K562 (cell line): Measurements from ENCODE around the gene DPM2. TPM values are rescaled to one million over a fixed set of nuclear protein-coding genes. Genes with fewer than 3 reads are reported as not detected.

Source experiments
- BHLHE40 ChIP-seq: IDR thresholded peaks from 2 replicates; pipeline ENCODE4 v1.6.1; 2011; ENCODE audit warnings: low read length, improper control_type of control experiment
- CREM ChIP-seq: IDR thresholded peaks from 2 replicates; pipeline ENCODE4 v1.6.1; 2014; ENCODE audit warnings: antibody characterized with exemption, low read depth
- CTBP1 ChIP-seq: fragments of 450-650 bp; IDR thresholded peaks from 2 replicates; pipeline ENCODE4 v1.6.1; 2016; ENCODE audit warnings: borderline replicate concordance
- CXXC5 ChIP-seq: fragments of 250-450 bp; sonication (Bioruptor Pico); IDR thresholded peaks from 2 replicates; pipeline ENCODE4 v1.8.0; 2022; ENCODE audit warnings: inconsistent platforms, mild to moderate bottlenecking, moderate library complexity
- ELF4 ChIP-seq: fragments of 450-650 bp; formaldehyde crosslinking; IDR thresholded peaks from 2 replicates; pipeline ENCODE4 v1.4.0; 2022; ENCODE audit warnings: missing genetic modification characterization
- ESRRA ChIP-seq: fragments of 450-650 bp; IDR thresholded peaks from 2 replicates; pipeline ENCODE4 v1.6.1; 2014; ENCODE audit warnings: low read depth, mild to moderate bottlenecking, moderate library complexity, borderline replicate concordance
- KDM5B ChIP-seq: fragments of 200-600 bp; sonication (generic); IDR thresholded peaks from 2 replicates; pipeline ENCODE4 v1.6.1; 2012; ENCODE audit warnings: low read depth, mild to moderate bottlenecking, moderate library complexity, low read length, control low read depth, inconsistent platforms; ENCODE audit not compliant: insufficient replicate concordance
- MBD2 ChIP-seq: sonication (generic); IDR thresholded peaks from 2 replicates; pipeline ENCODE4 v1.6.1; 2016; ENCODE audit warnings: low read depth, borderline replicate concordance
- MXI1 ChIP-seq: IDR thresholded peaks from 2 replicates; pipeline ENCODE4 v1.6.1; 2011; ENCODE audit warnings: low read depth, mild to moderate bottlenecking, improper control_type of control experiment, low read length
- NFE2L1 ChIP-seq: fragments of 450-650 bp; IDR thresholded peaks from 2 replicates; pipeline ENCODE4 v1.6.1; 2016; ENCODE audit warnings: missing genetic modification characterization, low read depth, mild to moderate bottlenecking, missing compliant biosample characterization, moderate library complexity, borderline replicate concordance
- PKNOX1 ChIP-seq: fragments of 450-650 bp; IDR thresholded peaks from 2 replicates; pipeline ENCODE4 v1.6.1; 2016
- POLR2AphosphoS5 ChIP-seq: IDR thresholded peaks from 2 replicates; pipeline ENCODE4 v1.6.1; 2011; ENCODE audit warnings: mild to moderate bottlenecking, low read depth, low read length, moderate library complexity; ENCODE audit not compliant: control insufficient read depth, insufficient read depth
- PTBP1 ChIP-seq: fragments of 200-400 bp; formaldehyde crosslinking; IDR thresholded peaks from 2 replicates; pipeline ENCODE4 v1.6.1; 2017; ENCODE audit warnings: low read depth, low read length
- SMC3 ChIP-seq: conservative IDR thresholded peaks from 2 replicates; pipeline ENCODE4 v1.6.1; 2011; ENCODE audit warnings: low read depth, low read length, improper control_type of control experiment; ENCODE audit not compliant: insufficient read depth
- SRSF9 ChIP-seq: fragments of 200-400 bp; formaldehyde crosslinking; IDR thresholded peaks from 2 replicates; pipeline ENCODE4 v1.6.1; 2017; ENCODE audit warnings: low read depth, low read length, borderline replicate concordance
- STAG1 ChIP-seq: sonication (generic); formaldehyde crosslinking; IDR thresholded peaks from 2 replicates; pipeline ENCODE4 v1.5.0; 2020; ENCODE audit warnings: missing genetic modification reagents, borderline replicate concordance
- TEAD1 ChIP-seq, 2 experiments: fragments of 450-650 bp in 1 of 2; sonication (generic) in 1 of 2; formaldehyde crosslinking; IDR thresholded peaks; 2 replicates each; pipeline versions ENCODE4 v1.4.0 to v1.8.0; 2020 to 2022; ENCODE audit warnings: mild to moderate bottlenecking in 2 of 2, missing genetic modification reagents in 1 of 2
- XRCC3 ChIP-seq: fragments of 450-650 bp; IDR thresholded peaks from 2 replicates; pipeline ENCODE4 v1.6.1; 2017; ENCODE audit warnings: mild to moderate bottlenecking, moderate library complexity
- ZNF668 ChIP-seq: fragments of 250-450 bp; sonication (Bioruptor Pico); IDR thresholded peaks from 2 replicates; pipeline ENCODE4 v1.8.0; 2022; ENCODE audit warnings: mild to moderate bottlenecking, inconsistent platforms
- ZNF766 ChIP-seq: fragments of 200-800 bp; sonication (Bioruptor generic); conservative IDR thresholded peaks from 2 replicates; pipeline ENCODE4 v1.6.1; 2016; ENCODE audit warnings: missing genetic modification characterization, missing compliant biosample characterization
- polyA plus RNA-seq, 8 experiments: library from polyadenylated mRNA; depleted of rRNA in 4 of 8; stranded (reverse) in 5 of 8; unstranded in 3 of 8; fragments of >200 nt; fragmentation: Nextera tagmentation in 2 of 8; fragmentation: Illumina TruSeq in 1 of 8; extraction: Ambion mirVana in 2 of 8; extraction: Trizol in 1 of 8; gene quantifications; 2 replicates each; pipeline versions ENCODE4 v1.2.1 to v1.2.3, GENCODE V29; 2011 to 2014; ENCODE audit warnings: inconsistent platforms in 1 of 8, missing spikeins in 1 of 8
- total RNA-seq, 7 experiments: library from RNA; depleted of rRNA in 6 of 7; stranded (reverse); fragments of >200 nt in 6 of 7; fragmentation: Illumina TruSeq in 2 of 7; extraction: Trizol in 2 of 7; gene quantifications; 2 replicates each; pipeline versions ENCODE4 v1.2.1 to v1.2.3, GENCODE V29; 2011 to 2021; ENCODE audit warnings: low replicate concordance in 1 of 7
- TF ChIP-seq, protein P1 (sequence below): fragments of 250-450 bp; sonication (Bioruptor Pico); IDR thresholded peaks from 2 replicates; pipeline ENCODE4 v1.4.0; 2020
- TF ChIP-seq, protein P2 (sequence below): IDR thresholded peaks from 2 replicates; pipeline ENCODE4 v1.6.1; 2011; ENCODE audit not compliant: insufficient read length; ENCODE audit errors: extremely low read depth
- TF ChIP-seq, protein P3 (sequence below), 2 experiments: fragments of 450-650 bp; conservative IDR thresholded peaks; 2 replicates each; pipeline ENCODE4 v1.6.1; 2017; ENCODE audit warnings: mild to moderate bottlenecking in 2 of 2, moderate library complexity in 2 of 2

The DPM2 gene
- total and polyA plus RNA-seq, 9 of the 15 experiments (the other 6 are each of a cell fraction or from before 2014, with no cell fraction given), result 43.5 to 126 (median 71.1) TPM

DNA sequence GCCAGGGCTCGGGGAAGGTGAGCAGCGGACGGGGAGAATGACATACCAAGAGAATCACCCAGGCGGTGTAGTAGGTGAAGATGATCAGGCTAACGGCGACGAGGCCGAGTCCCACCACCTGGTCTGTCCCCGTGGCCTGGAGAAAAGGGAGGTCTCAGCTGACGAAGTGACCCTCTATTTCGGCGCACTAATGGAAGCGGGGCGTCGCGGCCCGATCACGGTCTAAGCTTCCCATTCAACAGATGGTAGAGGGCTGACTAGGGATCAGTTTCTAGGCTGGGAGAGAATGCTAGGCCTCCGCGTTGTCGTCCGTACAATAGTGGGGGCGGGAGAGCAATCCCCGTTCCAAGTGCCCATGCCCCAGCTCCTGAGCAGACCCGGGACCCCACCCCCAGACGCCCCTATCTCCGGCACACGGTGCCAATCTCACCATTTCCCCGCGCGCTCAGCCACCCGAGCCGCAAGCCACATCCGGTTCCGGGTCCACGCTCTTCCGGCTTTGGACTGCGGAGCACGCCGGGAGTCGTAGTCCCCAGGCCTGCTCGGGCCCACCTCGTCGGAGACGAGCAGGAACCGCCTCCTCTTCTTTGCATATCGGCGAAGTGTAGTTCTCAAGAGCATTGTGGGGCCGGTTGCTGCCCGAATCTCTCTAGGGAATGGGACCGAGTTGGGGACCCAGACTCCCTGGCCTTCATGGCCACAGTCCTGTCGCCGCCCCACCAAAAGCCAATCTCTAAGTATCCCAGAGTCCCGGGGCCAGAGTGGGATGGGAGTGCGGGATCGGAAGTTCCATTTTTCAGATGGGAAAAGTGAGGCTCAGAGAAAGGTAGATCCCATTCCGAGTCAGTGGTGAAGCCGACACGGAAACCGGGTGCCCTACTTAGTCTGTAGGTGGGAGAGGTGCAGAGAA is at the start of gene DPM2 (continued):
- peak; percentile 78 for TF ChIP-seq PKNOX1
- peak; percentile 76 for TF ChIP-seq KDM5B
- TF ChIP-seq CXXC5 (CRISPR knock-in tag), result peak; percentile 72
- TF ChIP-seq POLR2AphosphoS5, result peak; percentile 69; the same call in 1 of the 2 replicates
- TF ChIP-seq ZNF766 (CRISPR knock-in tag), result 0 out of 2 replicates have a peak, but pooled peaks have one; percentile 15
- TF ChIP-seq TEAD1 (CRISPR knock-in tag; IDR thresholded peaks at IDR 0.05), result peak; percentile 6 to 51; a peak in 1 of 4 replicates
- TF ChIP-seq, protein P1, sequence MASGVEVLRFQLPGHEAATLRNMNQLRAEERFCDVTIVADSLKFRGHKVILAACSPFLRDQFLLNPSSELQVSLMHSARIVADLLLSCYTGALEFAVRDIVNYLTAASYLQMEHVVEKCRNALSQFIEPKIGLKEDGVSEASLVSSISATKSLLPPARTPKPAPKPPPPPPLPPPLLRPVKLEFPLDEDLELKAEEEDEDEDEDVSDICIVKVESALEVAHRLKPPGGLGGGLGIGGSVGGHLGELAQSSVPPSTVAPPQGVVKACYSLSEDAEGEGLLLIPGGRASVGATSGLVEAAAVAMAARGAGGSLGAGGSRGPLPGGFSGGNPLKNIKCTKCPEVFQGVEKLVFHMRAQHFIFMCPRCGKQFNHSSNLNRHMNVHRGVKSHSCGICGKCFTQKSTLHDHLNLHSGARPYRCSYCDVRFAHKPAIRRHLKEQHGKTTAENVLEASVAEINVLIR (CRISPR knock-in tag), result peak; percentile 41; the same call in 1 of the 2 replicates
- TF ChIP-seq PTBP1, result 0 out of 2 replicates have a peak, but pooled peaks have one; percentile 60
- no peak for TF ChIP-seq SRSF9
- TF ChIP-seq ELF4 (CRISPR knock-in tag), result peak; percentile 87
- no peak for TF ChIP-seq ZNF668 (CRISPR knock-in tag)
- peak; percentile 48 for TF ChIP-seq BHLHE40
- TF ChIP-seq XRCC3, result no peak
- 0 out of 2 replicates have a peak, but pooled peaks have one; percentile 6 for TF ChIP-seq SMC3
- TF ChIP-seq, protein P2, sequence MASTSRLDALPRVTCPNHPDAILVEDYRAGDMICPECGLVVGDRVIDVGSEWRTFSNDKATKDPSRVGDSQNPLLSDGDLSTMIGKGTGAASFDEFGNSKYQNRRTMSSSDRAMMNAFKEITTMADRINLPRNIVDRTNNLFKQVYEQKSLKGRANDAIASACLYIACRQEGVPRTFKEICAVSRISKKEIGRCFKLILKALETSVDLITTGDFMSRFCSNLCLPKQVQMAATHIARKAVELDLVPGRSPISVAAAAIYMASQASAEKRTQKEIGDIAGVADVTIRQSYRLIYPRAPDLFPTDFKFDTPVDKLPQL, result no peak
- TF ChIP-seq NFE2L1 (tag), result no peak
- TF ChIP-seq STAG1 (CRISPR knock-in tag), result 0 out of 2 replicates have a peak, but pooled peaks have one; percentile 12
- TF ChIP-seq MXI1, result peak; percentile 42; the same call in 1 of the 2 replicates
- TF ChIP-seq CREM, result peak; percentile 91
- peak; percentile 80 for TF ChIP-seq ESRRA
- TF ChIP-seq, protein P3, sequence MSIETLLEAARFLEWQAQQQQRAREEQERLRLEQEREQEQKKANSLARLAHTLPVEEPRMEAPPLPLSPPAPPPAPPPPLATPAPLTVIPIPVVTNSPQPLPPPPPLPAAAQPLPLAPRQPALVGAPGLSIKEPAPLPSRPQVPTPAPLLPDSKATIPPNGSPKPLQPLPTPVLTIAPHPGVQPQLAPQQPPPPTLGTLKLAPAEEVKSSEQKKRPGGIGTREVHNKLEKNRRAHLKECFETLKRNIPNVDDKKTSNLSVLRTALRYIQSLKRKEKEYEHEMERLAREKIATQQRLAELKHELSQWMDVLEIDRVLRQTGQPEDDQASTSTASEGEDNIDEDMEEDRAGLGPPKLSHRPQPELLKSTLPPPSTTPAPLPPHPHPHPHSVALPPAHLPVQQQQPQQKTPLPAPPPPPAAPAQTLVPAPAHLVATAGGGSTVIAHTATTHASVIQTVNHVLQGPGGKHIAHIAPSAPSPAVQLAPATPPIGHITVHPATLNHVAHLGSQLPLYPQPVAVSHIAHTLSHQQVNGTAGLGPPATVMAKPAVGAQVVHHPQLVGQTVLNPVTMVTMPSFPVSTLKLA (conservative IDR thresholded peaks at IDR 0.05), result no peak
- TF ChIP-seq MBD2, result peak; percentile 76
- no peak; the same call in 1 of the 2 replicates for TF ChIP-seq CTBP1
